Kidney epithelial cell (primary cell): Measurements from ENCODE around the gene TPR. TPM values are rescaled to one million over a fixed set of nuclear protein-coding genes. Genes with fewer than 3 reads are reported as not detected.

Source experiments
- DNase-seq: peaks from one replicate; pipeline ENCODE4 v3.0.0-alpha.2; 2010; ENCODE audit warnings: low read depth
- H3K27me3 ChIP-seq: 2 replicates; pipeline ENCODE4 v1.6.0; 2011; ENCODE audit warnings: low read length; ENCODE audit not compliant: control insufficient read depth, insufficient read depth
- H3K36me3 ChIP-seq: 2 replicates; pipeline ENCODE4 v1.5.1; 2011; ENCODE audit warnings: low read length; ENCODE audit not compliant: control insufficient read depth, insufficient read depth
- H3K4me3 ChIP-seq: 2 replicates; pipeline ENCODE4 v1.5.1; 2011; ENCODE audit warnings: low read depth, mild to moderate bottlenecking, control low read depth, low read length
- total RNA-seq: library from RNA; depleted of rRNA; stranded (reverse); fragments of >200 nt; gene quantifications from 2 replicates; pipeline ENCODE4 v1.2.3, GENCODE V29; 2015
- TF ChIP-seq, protein P1 (sequence below): IDR thresholded peaks from 2 replicates; pipeline ENCODE4 v1.5.1; 2011; ENCODE audit warnings: mild to moderate bottlenecking, moderate library complexity, low read length, control low read depth, inconsistent platforms; ENCODE audit not compliant: insufficient read depth, poor library complexity, severe bottlenecking

The TPR gene
- 43.1 and 77.8 TPM in 2 replicates for total RNA-seq

DNA sequence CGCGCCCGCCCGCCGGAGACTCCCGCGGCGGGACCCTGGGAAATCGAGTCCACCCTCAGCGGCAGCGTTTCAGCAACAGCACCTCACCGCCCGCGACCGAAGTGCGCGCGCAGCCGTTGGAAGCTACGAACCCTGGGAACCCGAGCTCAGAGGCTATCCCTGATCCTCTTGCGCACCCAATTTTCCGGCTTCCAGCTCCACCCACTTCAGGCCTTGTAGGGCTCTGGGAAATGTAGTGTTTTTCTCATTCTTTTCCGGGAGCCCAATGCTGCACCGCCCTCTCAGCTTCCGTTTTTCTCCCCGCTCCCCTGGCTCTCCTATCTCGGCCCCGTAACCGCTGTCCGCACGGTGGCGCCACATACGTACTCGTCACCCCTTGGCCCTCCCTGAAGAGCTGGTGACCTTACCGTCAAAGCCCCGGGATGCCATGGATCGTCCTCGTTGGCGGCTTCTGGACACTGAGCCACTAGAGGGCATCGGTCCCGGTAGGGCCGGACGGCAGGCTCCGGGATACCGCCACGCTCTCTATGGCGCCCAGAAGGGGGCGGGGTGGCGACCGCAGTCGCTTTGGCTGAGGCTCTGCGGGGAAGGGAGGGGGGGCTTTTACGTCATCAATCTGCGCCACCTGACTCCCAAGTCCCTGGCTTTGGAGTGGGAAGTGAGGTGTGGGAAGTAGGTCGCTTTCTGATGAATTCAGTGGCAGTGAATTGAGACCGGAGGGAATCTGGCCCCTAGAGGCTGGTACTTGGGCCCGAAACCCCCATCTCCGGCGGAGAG, at the start of gene TPR, which contains the start of gene ODR4:
Gene TPR (minus strand): TSS at position 102 of the 777 bp plus-strand sequence. CDS start 225 bp downstream, outside the sequence.
Gene ODR4 (plus strand): TSS at position 687 of the 777 bp plus-strand sequence. CDS start 3,948 bp downstream, outside the sequence.
- peak within 1 kb of the TSS; percentile 98 for H3K4me3 ChIP-seq
- no peaks in the 10 kb centered on the region for H3K36me3 ChIP-seq
- DNase-seq: peak; percentile 97
- TF ChIP-seq, protein P1, sequence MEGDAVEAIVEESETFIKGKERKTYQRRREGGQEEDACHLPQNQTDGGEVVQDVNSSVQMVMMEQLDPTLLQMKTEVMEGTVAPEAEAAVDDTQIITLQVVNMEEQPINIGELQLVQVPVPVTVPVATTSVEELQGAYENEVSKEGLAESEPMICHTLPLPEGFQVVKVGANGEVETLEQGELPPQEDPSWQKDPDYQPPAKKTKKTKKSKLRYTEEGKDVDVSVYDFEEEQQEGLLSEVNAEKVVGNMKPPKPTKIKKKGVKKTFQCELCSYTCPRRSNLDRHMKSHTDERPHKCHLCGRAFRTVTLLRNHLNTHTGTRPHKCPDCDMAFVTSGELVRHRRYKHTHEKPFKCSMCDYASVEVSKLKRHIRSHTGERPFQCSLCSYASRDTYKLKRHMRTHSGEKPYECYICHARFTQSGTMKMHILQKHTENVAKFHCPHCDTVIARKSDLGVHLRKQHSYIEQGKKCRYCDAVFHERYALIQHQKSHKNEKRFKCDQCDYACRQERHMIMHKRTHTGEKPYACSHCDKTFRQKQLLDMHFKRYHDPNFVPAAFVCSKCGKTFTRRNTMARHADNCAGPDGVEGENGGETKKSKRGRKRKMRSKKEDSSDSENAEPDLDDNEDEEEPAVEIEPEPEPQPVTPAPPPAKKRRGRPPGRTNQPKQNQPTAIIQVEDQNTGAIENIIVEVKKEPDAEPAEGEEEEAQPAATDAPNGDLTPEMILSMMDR: peak; percentile 90
- H3K27me3 ChIP-seq: no peaks in the 10 kb centered on the region

DNA sequence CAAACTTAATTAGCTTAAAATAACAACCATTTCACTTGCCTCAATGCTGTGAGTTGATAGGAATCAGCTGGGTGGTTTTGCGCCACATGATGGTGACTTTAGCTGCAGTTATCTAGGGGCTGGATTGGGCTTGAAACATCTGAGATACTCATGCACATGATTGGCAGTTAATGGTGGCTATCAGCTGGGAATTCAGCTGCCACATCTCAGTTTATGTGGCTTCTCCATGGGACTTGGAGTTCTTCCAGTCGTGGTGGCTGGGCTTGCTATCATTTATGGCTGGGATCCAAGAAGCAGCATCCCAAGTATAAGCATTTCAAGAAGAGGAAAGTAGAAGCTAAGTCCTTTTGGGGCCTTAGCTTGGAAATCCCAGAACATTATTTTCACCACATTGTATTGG, 49.5 kb upstream of the TPR start:
- Histone ChIP-seq H3K36me3 (no peaks in the 10 kb centered on the region), H3K27me3 (no peaks in the 10 kb centered on the region), H3K4me3 (no peak overlapping the region)
- no peak for DNase-seq
- TF ChIP-seq, protein P1: no peak

DNA sequence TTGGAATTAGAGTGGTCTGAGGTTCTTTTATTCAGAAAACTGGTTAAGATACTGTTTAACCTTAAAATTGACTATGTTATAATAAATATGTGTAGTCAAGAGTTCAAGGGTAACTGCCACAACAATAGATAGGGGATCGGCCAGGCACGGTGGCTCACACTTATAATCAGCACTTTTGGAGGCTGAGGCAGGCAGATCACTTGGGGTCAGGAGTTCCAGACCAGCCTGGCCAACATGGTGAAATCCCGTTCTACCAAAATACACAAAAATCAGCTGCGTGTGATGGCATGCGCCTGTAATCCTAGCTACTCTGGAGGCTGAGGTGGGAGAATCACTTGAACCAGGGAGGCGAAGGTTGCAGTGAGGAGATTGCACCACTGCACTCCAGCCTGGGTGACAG, 46.4 kb upstream of the TPR start:
- H3K27me3 ChIP-seq: no peaks in the 10 kb centered on the region
- H3K4me3 ChIP-seq: no peak overlapping the region
- TF ChIP-seq, protein P1: no peak
- H3K36me3 ChIP-seq: no peaks in the 10 kb centered on the region
- no peak for DNase-seq

DNA sequence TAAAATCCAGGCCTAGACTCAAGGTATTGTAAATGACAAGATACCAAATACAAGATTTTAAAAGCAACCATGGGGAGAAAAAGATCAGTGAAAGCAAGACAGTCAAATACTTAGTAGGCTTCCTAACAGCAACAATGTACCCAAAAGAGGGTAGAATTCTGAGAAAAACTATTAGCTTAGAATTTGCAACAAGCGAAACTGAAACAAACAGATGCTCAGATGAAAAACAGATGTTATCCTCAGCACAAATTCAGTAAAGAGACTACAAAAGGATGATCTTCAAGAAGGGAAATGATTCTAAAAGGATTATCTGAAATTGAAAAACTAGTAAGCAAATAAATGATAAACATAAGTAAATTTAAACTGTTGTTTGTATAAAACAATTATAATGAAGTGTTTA, 45.9 kb upstream of the TPR start:
- no peaks in the 10 kb centered on the region for H3K27me3 ChIP-seq
- TF ChIP-seq, protein P1: no peak
- DNase-seq: no peak
- H3K36me3 ChIP-seq: no peaks in the 10 kb centered on the region
- no peak overlapping the region for H3K4me3 ChIP-seq

DNA sequence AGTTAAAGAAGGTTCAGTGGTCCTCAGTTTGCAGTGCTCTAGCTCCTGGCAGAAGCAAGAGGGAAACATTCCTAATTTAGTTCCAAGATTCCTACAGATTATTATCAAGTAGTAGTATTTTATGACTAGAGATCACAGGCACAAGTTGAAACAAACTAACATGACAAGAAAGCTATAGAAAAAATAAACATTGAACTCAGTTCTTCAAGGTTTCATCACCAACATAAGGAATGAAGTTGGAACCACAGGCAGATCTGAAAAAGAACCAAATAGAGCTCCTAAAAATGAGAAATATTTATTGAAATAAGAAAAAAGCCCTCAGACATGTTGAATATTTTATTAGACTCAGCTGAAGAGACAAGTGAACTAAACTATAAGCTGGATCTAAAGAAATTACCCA, 45.3 kb upstream of the TPR start:
- Histone ChIP-seq H3K36me3 (no peaks in the 10 kb centered on the region), H3K27me3 (no peaks in the 10 kb centered on the region), H3K4me3 (no peak overlapping the region)
- no peak for DNase-seq
- TF ChIP-seq, protein P1: no peak

DNA sequence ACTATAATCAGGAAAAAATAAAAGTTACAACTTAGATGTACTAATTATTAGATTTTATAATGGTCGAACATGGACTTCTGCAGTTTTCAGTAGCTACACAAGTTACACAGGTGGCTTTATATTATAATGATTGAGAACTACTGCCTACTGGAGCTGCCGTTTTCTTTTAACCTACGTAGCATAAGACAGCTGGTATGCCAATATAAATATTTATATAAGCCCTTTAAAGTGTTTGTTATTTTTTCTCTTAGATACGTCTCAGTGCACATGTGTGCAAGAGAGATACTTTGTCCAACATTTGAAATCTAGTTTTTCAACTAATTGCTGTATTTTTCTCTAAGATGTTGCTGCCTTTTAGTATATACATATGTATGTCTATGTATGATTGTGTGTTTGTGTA, 43.5 kb upstream of the TPR start:
- Histone ChIP-seq H3K27me3 (no peaks in the 10 kb centered on the region), H3K4me3 (no peak overlapping the region), H3K36me3 (no peaks in the 10 kb centered on the region)
- DNase-seq: no peak
- TF ChIP-seq, protein P1: no peak
